Measurements from ENCODE around the gene CIAO3. TPM values are rescaled to one million over a fixed set of nuclear protein-coding genes. Genes with fewer than 3 reads are reported as not detected.

The CIAO3 gene
- total RNA-seq, 1 donor from 2014 or later: 19.3 TPM

- H3K4me3 ChIP-seq (ENCODE audit: low read depth, low read length): no peak overlapping the region
- no peak for DNase-seq (ENCODE audit: low read depth)
- TF ChIP-seq, protein P1, sequence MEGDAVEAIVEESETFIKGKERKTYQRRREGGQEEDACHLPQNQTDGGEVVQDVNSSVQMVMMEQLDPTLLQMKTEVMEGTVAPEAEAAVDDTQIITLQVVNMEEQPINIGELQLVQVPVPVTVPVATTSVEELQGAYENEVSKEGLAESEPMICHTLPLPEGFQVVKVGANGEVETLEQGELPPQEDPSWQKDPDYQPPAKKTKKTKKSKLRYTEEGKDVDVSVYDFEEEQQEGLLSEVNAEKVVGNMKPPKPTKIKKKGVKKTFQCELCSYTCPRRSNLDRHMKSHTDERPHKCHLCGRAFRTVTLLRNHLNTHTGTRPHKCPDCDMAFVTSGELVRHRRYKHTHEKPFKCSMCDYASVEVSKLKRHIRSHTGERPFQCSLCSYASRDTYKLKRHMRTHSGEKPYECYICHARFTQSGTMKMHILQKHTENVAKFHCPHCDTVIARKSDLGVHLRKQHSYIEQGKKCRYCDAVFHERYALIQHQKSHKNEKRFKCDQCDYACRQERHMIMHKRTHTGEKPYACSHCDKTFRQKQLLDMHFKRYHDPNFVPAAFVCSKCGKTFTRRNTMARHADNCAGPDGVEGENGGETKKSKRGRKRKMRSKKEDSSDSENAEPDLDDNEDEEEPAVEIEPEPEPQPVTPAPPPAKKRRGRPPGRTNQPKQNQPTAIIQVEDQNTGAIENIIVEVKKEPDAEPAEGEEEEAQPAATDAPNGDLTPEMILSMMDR (conservative IDR thresholded peaks at IDR 0.05; ENCODE audit: low read depth, low read length): no peak
Measured at GRCh38 chr16:724188-725040, 16.4 kb downstream of the CIAO3 start.

GRCh38 chr16:723695-724094, 17.1 kb downstream of the CIAO3 start:
- H3K4me3 ChIP-seq (ENCODE audit: low read depth, low read length): no peak overlapping the region
- TF ChIP-seq, protein P1 (conservative IDR thresholded peaks at IDR 0.05; ENCODE audit: low read depth, low read length): no peak
- DNase-seq (ENCODE audit: low read depth): no peak

- no peak for DNase-seq (ENCODE audit: low read depth)
- H3K4me3 ChIP-seq (ENCODE audit: low read depth, low read length): no peak overlapping the region
- TF ChIP-seq, protein P1 (conservative IDR thresholded peaks at IDR 0.05; ENCODE audit: low read depth, low read length): no peak
Measured at GRCh38 chr16:722835-723633, 17.8 kb downstream of the CIAO3 start.

GRCh38 chr16:721765-722540, 18.8 kb downstream of the CIAO3 start:
- H3K4me3 ChIP-seq (ENCODE audit: low read depth, low read length): peak overlapping the region; percentile 88
- DNase-seq (ENCODE audit: low read depth): no peak
- TF ChIP-seq, protein P1 (conservative IDR thresholded peaks at IDR 0.05; ENCODE audit: low read depth, low read length): no peak

- TF ChIP-seq, protein P1 (conservative IDR thresholded peaks at IDR 0.05; ENCODE audit: low read depth, low read length): no peak
- DNase-seq (ENCODE audit: low read depth): no peak
- peak within 1 kb of the TSS; percentile 88 for H3K4me3 ChIP-seq (ENCODE audit: low read depth, low read length)
Measured at GRCh38 chr16:720990-721764, 19.6 kb downstream of the CIAO3 start, which contains the start of gene ANTKMT. ANTKMT (plus strand) TSS chr16:721146; CDS start chr16:721275, 129 bp downstream.

DNA sequence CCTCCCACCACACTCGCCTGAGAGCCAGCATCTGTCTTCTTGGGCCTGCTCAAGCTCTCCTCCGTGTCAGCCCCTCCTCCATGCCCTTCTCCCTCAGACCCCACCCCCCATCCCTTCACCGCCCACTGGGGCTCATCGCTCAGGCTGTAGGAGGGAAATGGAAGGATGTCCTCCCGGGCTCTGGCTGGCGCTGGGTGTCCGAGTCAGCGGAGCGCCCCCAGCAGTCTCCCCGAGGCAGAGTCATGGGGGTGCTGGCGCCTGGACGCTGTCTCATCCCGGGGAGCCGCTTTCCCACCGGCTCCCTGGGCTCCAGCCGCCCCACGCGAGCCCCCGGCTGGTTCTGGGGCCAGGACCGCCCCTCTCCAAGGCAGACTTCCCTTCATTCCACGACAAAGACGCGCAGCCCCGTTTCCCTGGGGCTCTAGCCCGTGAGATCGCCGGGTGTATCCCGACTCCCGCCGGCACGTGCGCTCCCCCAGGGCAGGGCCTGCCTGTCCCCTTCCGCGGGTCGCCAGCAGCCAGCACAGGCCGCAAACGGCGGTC, 20.3 kb downstream of the CIAO3 start:
- TF ChIP-seq, protein P1 (conservative IDR thresholded peaks at IDR 0.05; ENCODE audit: low read depth, low read length): peak; percentile 22
- DNase-seq (ENCODE audit: low read depth): no peak
- peak overlapping the region; percentile 88 for H3K4me3 ChIP-seq (ENCODE audit: low read depth, low read length)
